Osteocyte (in vitro differentiated cells): ENCODE results near the gene MUC5B. TPM values are rescaled to one million over a fixed set of nuclear protein-coding genes. Genes with fewer than 3 reads are reported as not detected.
"Not testable (repeated sequence)": the region's sequence is repeated elsewhere in the genome, so short reads cannot be mapped to it uniquely, and the experiment has no call there.

Source experiments
- DNase-seq: peaks from one replicate; pipeline ENCODE4 v3.0.0; 2021; ENCODE audit warnings: mixed read lengths; ENCODE audit not compliant: unreplicated experiment; ENCODE audit errors: extremely low spot score
- H3K27ac Mint-ChIP-seq: one replicate; pipeline ENCODE4 v1.8.0; 2021; ENCODE audit warnings: mild to moderate bottlenecking, mixed read lengths; ENCODE audit not compliant: unreplicated experiment
- H3K27me3 Mint-ChIP-seq: one replicate; pipeline ENCODE4 v1.8.0; 2021; ENCODE audit warnings: mixed read lengths; ENCODE audit not compliant: unreplicated experiment
- H3K36me3 Mint-ChIP-seq: one replicate; pipeline ENCODE4 v1.8.0; 2021; ENCODE audit warnings: mixed read lengths; ENCODE audit not compliant: unreplicated experiment
- H3K4me1 Mint-ChIP-seq: one replicate; pipeline ENCODE4 v1.8.0; 2021; ENCODE audit warnings: mixed read lengths; ENCODE audit not compliant: unreplicated experiment
- H3K4me3 Mint-ChIP-seq: one replicate; pipeline ENCODE4 v1.8.0; 2021; ENCODE audit warnings: mild to moderate bottlenecking, moderate library complexity, mixed read lengths; ENCODE audit not compliant: unreplicated experiment
- H3K9me3 Mint-ChIP-seq: one replicate; pipeline ENCODE4 v1.8.0; 2021; ENCODE audit warnings: mixed read lengths; ENCODE audit not compliant: unreplicated experiment
- total RNA-seq: library from RNA; stranded (reverse); gene quantifications from 2 replicates; pipeline ENCODE4 v1.2.1, GENCODE V29; 2021
- TF ChIP-seq, protein P1 (sequence below): fragments of 200-600 bp; sonication (generic); IDR thresholded peaks from 2 replicates; pipeline ENCODE4 v1.5.0; 2021; ENCODE audit warnings: antibody characterized with exemption, mild to moderate bottlenecking, moderate library complexity

Gene MUC5B
- total RNA-seq, 1 donor from 2014 or later: not detected

GRCh38 chr11:1250411-1250810 lies 27.5 kb downstream of the MUC5B start:
- H3K27ac Mint-ChIP-seq, H3K4me3 Mint-ChIP-seq, H3K36me3 Mint-ChIP-seq, DNase-seq, H3K9me3 Mint-ChIP-seq, H3K4me1 Mint-ChIP-seq, H3K27me3 Mint-ChIP-seq: not testable (repeated sequence)

- H3K27me3 Mint-ChIP-seq: no peaks in the 10 kb centered on the region
- TF ChIP-seq, protein P1, sequence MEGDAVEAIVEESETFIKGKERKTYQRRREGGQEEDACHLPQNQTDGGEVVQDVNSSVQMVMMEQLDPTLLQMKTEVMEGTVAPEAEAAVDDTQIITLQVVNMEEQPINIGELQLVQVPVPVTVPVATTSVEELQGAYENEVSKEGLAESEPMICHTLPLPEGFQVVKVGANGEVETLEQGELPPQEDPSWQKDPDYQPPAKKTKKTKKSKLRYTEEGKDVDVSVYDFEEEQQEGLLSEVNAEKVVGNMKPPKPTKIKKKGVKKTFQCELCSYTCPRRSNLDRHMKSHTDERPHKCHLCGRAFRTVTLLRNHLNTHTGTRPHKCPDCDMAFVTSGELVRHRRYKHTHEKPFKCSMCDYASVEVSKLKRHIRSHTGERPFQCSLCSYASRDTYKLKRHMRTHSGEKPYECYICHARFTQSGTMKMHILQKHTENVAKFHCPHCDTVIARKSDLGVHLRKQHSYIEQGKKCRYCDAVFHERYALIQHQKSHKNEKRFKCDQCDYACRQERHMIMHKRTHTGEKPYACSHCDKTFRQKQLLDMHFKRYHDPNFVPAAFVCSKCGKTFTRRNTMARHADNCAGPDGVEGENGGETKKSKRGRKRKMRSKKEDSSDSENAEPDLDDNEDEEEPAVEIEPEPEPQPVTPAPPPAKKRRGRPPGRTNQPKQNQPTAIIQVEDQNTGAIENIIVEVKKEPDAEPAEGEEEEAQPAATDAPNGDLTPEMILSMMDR: no peak
- H3K4me3 Mint-ChIP-seq: no peak overlapping the region
- no peak overlapping the region for H3K27ac Mint-ChIP-seq
- no peak for DNase-seq
- peaks cover 3% of the 10 kb centered on the region for H3K9me3 Mint-ChIP-seq
- H3K36me3 Mint-ChIP-seq: no peaks in the 10 kb centered on the region
- H3K4me1 Mint-ChIP-seq: no peaks in the 10 kb centered on the region
Measured at GRCh38 chr11:1251236-1251770, 28.4 kb downstream of the MUC5B start.

DNA sequence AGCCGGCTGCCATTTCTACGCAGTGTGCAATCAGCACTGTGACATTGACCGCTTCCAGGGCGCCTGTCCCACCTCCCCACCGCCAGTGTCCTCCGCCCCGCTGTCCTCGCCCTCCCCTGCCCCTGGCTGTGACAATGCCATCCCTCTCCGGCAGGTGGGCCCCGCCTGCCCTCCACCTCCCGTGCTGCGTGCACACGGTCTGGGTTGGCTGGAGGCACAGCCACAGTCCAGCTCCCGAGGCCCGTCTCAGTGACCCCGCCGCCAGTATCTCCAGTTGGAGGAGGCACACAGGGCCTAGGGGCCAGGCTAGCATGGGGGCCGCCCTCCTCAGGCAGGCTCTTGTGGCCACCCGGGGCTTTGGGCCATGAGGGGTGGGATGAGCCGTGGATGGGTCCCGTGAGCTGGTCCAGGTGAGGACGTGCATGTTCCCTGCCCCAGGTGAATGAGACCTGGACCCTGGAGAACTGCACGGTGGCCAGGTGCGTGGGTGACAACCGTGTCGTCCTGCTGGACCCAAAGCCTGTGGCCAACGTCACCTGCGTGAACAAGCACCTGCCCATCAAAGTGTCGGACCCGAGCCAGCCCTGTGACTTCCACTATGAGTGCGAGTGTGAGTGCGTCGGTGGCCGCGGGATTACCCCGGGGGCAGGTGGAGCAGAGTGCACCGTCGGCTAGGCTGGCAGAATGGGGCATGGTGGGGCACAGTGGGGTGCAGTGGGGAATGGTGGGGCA lies 29.7 kb downstream of the MUC5B start:
- Mint-ChIP-seq H3K4me1 (no peaks in the 10 kb centered on the region), H3K4me3 (no peak overlapping the region), H3K27ac (no peak overlapping the region), H3K36me3 (no peaks in the 10 kb centered on the region), H3K27me3 (no peaks in the 10 kb centered on the region), H3K9me3 (peaks cover 3% of the 10 kb centered on the region)
- DNase-seq: no peak
- TF ChIP-seq, protein P1: no peak

DNA sequence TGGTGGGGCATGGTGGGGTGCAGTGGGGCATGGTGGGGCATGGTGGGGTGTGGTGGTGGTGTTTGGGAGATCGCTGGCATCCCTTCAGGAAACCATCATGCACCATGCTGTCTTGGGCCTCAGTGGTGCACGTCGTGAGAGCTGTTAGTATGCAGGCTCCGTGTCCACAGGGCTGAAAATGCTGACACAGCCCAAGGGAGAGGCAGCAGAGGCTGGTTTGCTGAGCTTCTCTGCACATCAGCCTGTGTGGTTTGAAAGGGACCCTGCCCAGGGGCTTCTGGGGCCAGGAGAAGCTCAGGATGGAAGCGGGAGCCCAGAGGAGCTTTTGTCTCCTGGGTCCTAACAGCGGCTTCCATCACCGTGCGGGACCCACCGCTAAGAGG lies 30.2 kb downstream of the MUC5B start:
- DNase-seq: no peak
- no peak overlapping the region for H3K27ac Mint-ChIP-seq
- H3K36me3 Mint-ChIP-seq: no peaks in the 10 kb centered on the region
- no peaks in the 10 kb centered on the region for H3K27me3 Mint-ChIP-seq
- TF ChIP-seq, protein P1: no peak
- H3K4me1 Mint-ChIP-seq: no peaks in the 10 kb centered on the region
- H3K4me3 Mint-ChIP-seq: no peak overlapping the region
- peaks cover 3% of the 10 kb centered on the region for H3K9me3 Mint-ChIP-seq

- Mint-ChIP-seq H3K36me3 (no peaks in the 10 kb centered on the region), H3K4me1 (no peaks in the 10 kb centered on the region), H3K27ac (no peak overlapping the region), H3K4me3 (no peak overlapping the region), H3K27me3 (no peaks in the 10 kb centered on the region), H3K9me3 (peaks cover 3% of the 10 kb centered on the region)
- TF ChIP-seq, protein P1: no peak
- no peak for DNase-seq
Measured at GRCh38 chr11:1254086-1254648, 31.3 kb downstream of the MUC5B start.
